DND-41 (cell line): Measurements from ENCODE around the gene ADNP.
"Not testable (repeated sequence)": the region's sequence is repeated elsewhere in the genome, so short reads cannot be mapped to it uniquely, and the experiment has no call there.

Experiments used
- ATAC-seq: fragments of 200-7000 bp; cut with Tn5 transposase; 3 replicates; pipeline ENCODE4 v1.9.1; 2021; ENCODE audit warnings: low read depth; ENCODE audit not compliant: insufficient read depth
- DNase-seq: peaks from one replicate; pipeline ENCODE4 v3.0.0-alpha.2; 2020
- H2AFZ ChIP-seq: 2 replicates; pipeline ENCODE4 v1.6.0; 2012; ENCODE audit warnings: low read depth, low read length
- H3K27ac ChIP-seq: 2 replicates; pipeline ENCODE4 v1.5.1; 2012; ENCODE audit warnings: low read length, inconsistent platforms
- H3K27me3 ChIP-seq: fragments of 200-600 bp; sonication (generic); 2 replicates; pipeline ENCODE4 v1.6.0; 2012; ENCODE audit warnings: low read length, mild to moderate bottlenecking, inconsistent platforms; ENCODE audit not compliant: insufficient read depth, poor library complexity
- H3K36me3 ChIP-seq: 2 replicates; pipeline ENCODE4 v1.5.1; 2012; ENCODE audit warnings: low read length, inconsistent platforms; ENCODE audit not compliant: insufficient read depth
- H3K4me1 ChIP-seq: 2 replicates; pipeline ENCODE4 v1.5.1; 2012; ENCODE audit warnings: mild to moderate bottlenecking, low read length; ENCODE audit not compliant: insufficient read depth
- H3K4me2 ChIP-seq: 2 replicates; pipeline ENCODE4 v1.6.0; 2012; ENCODE audit warnings: mild to moderate bottlenecking, moderate library complexity, low read length, inconsistent platforms; ENCODE audit not compliant: insufficient read depth
- H3K4me3 ChIP-seq, 2 experiments: fragments of 200-600 bp in 1 of 2; shearing (Covaris generic) in 1 of 2; 2 replicates each; pipeline ENCODE4 v1.5.1; 2012 to 2016; ENCODE audit warnings: inconsistent platforms in 2 of 2, low read length in 2 of 2, mild to moderate bottlenecking in 2 of 2, low read depth in 1 of 2, moderate library complexity in 1 of 2
- H3K79me2 ChIP-seq: 2 replicates; pipeline ENCODE4 v1.6.0; 2012; ENCODE audit warnings: low read length, inconsistent platforms; ENCODE audit not compliant: insufficient read depth
- H3K9ac ChIP-seq: 2 replicates; pipeline ENCODE4 v1.6.0; 2012; ENCODE audit warnings: low read depth, mild to moderate bottlenecking, inconsistent platforms, low read length, moderate library complexity
- H3K9me3 ChIP-seq: 2 replicates; pipeline ENCODE4 v1.5.1; 2012; ENCODE audit warnings: low read length, moderate library complexity, mild to moderate bottlenecking, inconsistent platforms; ENCODE audit not compliant: insufficient read depth, severe bottlenecking
- H4K20me1 ChIP-seq: 2 replicates; pipeline ENCODE4 v1.6.0; 2012; ENCODE audit warnings: low read length; ENCODE audit not compliant: insufficient read depth
- CTCF ChIP-seq: IDR thresholded peaks from 2 replicates; pipeline ENCODE4 v1.5.1; 2012; ENCODE audit warnings: borderline replicate concordance, low read length, moderate library complexity, mild to moderate bottlenecking; ENCODE audit not compliant: poor library complexity, severe bottlenecking; ENCODE audit errors: extremely low read depth
- EZH2 ChIP-seq: IDR thresholded peaks from 3 replicates; pipeline ENCODE4 v1.6.1; 2012; ENCODE audit warnings: borderline replicate concordance, low read depth, mild to moderate bottlenecking, moderate library complexity, low read length, inconsistent platforms; ENCODE audit not compliant: severe bottlenecking

ADNP gene

GRCh38 chr20:50885781-50886180 lies 45.5 kb downstream of the ADNP start:
- Histone ChIP-seq H3K79me2 (no peaks in the 10 kb centered on the region), H3K4me2 (no peak overlapping the region), H3K9ac (no peak overlapping the region), H3K9me3 (no peaks in the 10 kb centered on the region), H4K20me1 (peaks cover 50% of the 10 kb centered on the region; the same call in 1 of the 2 replicates), H2AFZ (no peak overlapping the region), H3K27ac (no peak overlapping the region), H3K36me3 (peaks cover 32% of the 10 kb centered on the region), H3K4me1 (no peaks in the 10 kb centered on the region), H3K27me3 (no peaks in the 10 kb centered on the region), H3K4me3 (no peak overlapping the region)
- DNase-seq: no peak
- TF ChIP-seq CTCF (no peak), EZH2 (no peak)
- ATAC-seq: peak; percentile 18; the same call in 1 of the 3 replicates

- no peaks in the 10 kb centered on the region for H3K9me3 ChIP-seq
- peaks cover 25% of the 10 kb centered on the region for H3K36me3 ChIP-seq
- TF ChIP-seq EZH2 (no peak), CTCF (no peak)
- ATAC-seq: peak; percentile 25; the same call in 1 of the 3 replicates
- DNase-seq: no peak
- H2AFZ ChIP-seq: no peak overlapping the region
- no peak overlapping the region for H3K27ac ChIP-seq
- peaks cover 50% of the 10 kb centered on the region; the same call in 1 of the 2 replicates for H4K20me1 ChIP-seq
- H3K9ac ChIP-seq: no peak overlapping the region
- H3K4me2 ChIP-seq: no peak overlapping the region
- no peak overlapping the region for H3K4me3 ChIP-seq
- H3K79me2 ChIP-seq: no peaks in the 10 kb centered on the region
- no peaks in the 10 kb centered on the region for H3K4me1 ChIP-seq
- no peaks in the 10 kb centered on the region for H3K27me3 ChIP-seq
These were observed 46.2 kb downstream of the ADNP start for GRCh38 chr20:50885068-50885467.

GRCh38 chr20:50883856-50884255 lies 47.4 kb downstream of the ADNP start:
- DNase-seq (no peak), ATAC-seq (0 out of 3 replicates have a peak, but pooled peaks have one; percentile 7)
- H3K79me2 ChIP-seq: no peaks in the 10 kb centered on the region
- peaks cover 13% of the 10 kb centered on the region for H3K36me3 ChIP-seq
- no peak overlapping the region for H3K4me2 ChIP-seq
- no peak overlapping the region for H3K27ac ChIP-seq
- H3K4me3 ChIP-seq: no peak overlapping the region
- no peaks in the 10 kb centered on the region for H3K27me3 ChIP-seq
- no peak for TF ChIP-seq CTCF
- no peak for TF ChIP-seq EZH2
- H3K4me1 ChIP-seq: no peaks in the 10 kb centered on the region
- H2AFZ ChIP-seq: no peak overlapping the region
- H4K20me1 ChIP-seq: peaks cover 40% of the 10 kb centered on the region; the same call in 1 of the 2 replicates
- no peak overlapping the region for H3K9ac ChIP-seq
- H3K9me3 ChIP-seq: no peaks in the 10 kb centered on the region

GRCh38 chr20:50881759-50882424 lies 49.3 kb downstream of the ADNP start:
- not testable (repeated sequence) for H3K4me3 ChIP-seq, H3K9ac ChIP-seq, H3K27me3 ChIP-seq, ATAC-seq, H3K36me3 ChIP-seq, DNase-seq, H3K9me3 ChIP-seq, H3K79me2 ChIP-seq, H2AFZ ChIP-seq, H3K4me2 ChIP-seq, H3K27ac ChIP-seq, H3K4me1 ChIP-seq
- H4K20me1 ChIP-seq: peaks cover 25% of the 10 kb centered on the region; the same call in 1 of the 2 replicates
